GM18517 (cell line): ENCODE data around the gene ZFAND3.

Source experiments
- ATAC-seq: cut with Tn5 transposase; IDR thresholded peaks from one replicate; pipeline ENCODE4 v1.9.1; 2021; ENCODE audit warnings: mild to moderate bottlenecking, moderate library complexity; ENCODE audit not compliant: unreplicated experiment

The ZFAND3 gene

GRCh38 chr6:37798436-37799262, 20.9 kb upstream of the ZFAND3 start:
- ATAC-seq, result no peak

DNA sequence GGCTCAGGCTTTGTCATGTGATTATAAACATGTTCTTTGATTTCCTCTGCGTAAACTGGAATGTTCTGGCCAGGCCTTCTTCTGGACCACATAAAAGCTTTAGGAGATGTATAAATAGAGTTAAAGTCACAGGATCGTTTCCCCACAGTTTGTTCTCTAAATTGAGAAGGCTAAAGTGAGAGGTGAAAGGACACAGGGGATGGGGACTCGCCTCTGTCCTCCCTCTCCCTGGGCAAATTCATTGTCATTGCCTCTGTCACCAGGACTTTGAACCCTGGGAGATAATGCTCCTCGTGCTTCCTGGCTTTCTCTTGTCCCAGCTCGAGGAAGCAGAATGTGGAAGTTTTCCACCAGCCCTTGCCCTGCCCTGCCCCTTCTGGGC, 20.3 kb upstream of the ZFAND3 start:
- no peak for ATAC-seq

DNA sequence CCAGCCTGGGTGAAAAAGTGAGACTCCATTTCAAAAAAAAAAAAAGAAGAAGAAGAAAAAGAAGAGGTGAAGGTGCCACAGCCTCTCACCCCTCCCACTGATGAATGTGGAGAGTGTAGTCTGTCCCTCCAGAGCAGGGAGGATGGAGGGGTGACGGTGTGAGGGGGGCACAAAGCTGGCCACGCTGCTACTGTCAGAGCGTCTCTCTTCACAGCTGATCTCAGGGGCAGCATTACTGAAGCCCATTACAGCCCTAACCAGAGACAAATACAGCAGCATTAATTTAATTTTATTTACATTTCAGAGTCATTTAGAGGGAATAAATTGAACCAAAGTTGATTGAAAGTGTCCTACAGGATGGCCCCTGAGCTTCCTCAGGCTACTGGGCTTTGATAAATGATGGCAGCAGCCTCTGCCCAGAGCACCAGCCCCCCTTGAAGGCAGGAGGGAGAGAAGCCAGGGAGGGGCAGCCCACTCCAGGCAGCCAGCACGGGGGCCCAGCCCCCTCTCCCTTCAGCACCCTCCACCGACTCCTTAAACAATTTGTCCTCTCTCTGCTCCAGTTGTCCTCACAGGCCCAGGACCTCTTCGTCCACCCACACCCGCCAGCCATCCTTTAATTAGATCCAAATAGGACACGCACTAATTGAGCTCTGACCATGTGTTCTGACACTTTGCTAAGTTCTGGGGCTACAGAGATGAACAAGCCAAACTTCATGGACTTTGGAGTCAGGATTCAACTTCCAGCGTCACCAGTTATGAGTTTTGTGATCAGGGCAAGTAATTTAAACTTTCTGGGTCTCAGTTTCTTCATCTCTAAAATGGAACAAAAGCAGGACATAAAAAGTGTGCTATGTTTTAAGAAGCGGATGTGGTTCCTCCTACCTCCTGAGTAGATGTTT, 18.6 kb upstream of the ZFAND3 start:
- ATAC-seq, result no peak

- ATAC-seq, result no peak
Observed at GRCh38 chr6:37801605-37801940, 18.0 kb upstream of the ZFAND3 start.

GRCh38 chr6:37802810-37803209, 16.7 kb upstream of the ZFAND3 start:
- ATAC-seq, result no peak

DNA sequence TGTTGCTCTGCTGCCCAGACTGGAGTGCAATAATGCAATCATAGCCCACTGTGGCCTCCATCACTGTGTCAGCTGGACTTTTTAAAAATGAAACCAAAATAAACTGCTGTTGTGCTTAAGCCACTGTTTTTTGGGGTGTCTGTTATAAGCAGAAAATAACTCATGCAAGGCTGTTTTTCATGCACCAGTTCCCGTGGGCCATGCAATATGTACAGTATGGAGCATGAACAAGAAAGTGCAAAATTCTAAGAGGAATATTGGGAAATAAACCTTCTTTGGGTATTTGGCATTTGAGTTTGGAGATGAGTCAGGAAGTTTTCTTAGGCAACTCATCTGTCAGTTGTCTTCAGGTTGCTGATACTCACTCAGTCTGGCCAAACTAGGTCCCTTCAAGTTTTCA, 14.9 kb upstream of the ZFAND3 start:
- no peak for ATAC-seq

GRCh38 chr6:37806213-37806612, 13.3 kb upstream of the ZFAND3 start:
- ATAC-seq, result no peak

DNA sequence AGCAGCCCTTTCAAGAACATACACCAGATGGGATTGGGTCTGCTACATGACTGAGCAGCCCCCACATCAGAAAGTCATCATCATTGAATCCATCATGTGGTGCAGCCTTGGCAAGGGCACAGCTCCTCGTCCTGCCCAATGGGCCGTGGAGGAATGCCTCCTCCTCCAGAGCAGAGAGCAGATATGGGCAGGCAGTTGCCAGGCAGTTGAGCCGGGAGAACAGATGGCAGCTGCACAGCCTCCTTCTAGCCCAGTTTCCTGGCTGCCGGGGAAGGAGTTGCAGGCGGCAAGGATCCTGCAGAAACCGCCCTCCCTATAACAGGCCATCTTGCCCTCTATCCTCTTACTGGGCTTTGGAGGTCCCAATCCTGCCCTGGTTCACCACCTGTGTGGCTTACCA, 11.9 kb upstream of the ZFAND3 start:
- no peak for ATAC-seq

GRCh38 chr6:37809197-37809543, 10.4 kb upstream of the ZFAND3 start:
- no peak for ATAC-seq

GRCh38 chr6:37812841-37813240, 6.7 kb upstream of the ZFAND3 start:
- ATAC-seq, result no peak

DNA sequence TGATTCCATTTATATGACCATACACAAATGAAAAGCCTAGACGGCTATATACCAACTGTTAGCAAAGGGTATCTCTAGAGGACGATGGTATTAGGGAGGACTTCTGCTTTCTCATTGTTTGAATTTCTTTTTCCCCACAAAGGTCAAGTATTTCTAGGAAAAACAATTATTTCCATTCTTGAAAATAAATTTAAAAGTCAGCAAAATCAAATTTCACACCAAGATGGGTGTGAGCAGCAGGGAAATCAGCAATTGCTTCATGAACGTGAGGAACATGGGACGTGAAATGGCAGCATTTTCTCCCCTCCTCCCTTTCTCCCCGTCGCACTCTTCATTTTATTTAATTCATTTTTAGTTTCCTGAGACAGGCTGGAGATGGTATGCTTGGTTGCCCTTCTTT, 5.2 kb upstream of the ZFAND3 start:
- no peak for ATAC-seq

GRCh38 chr6:37816599-37817375, 2.7 kb upstream of the ZFAND3 start:
- ATAC-seq, result no peak

- peak; percentile 69 for ATAC-seq
Observed at GRCh38 chr6:37818536-37819176, 871 bp upstream of the ZFAND3 start.

GRCh38 chr6:37819802-37820717, 533 bp downstream of the ZFAND3 start:
- no peak for ATAC-seq

GRCh38 chr6:37820718-37821079, 1.2 kb downstream of the ZFAND3 start:
- ATAC-seq, result no peak

DNA sequence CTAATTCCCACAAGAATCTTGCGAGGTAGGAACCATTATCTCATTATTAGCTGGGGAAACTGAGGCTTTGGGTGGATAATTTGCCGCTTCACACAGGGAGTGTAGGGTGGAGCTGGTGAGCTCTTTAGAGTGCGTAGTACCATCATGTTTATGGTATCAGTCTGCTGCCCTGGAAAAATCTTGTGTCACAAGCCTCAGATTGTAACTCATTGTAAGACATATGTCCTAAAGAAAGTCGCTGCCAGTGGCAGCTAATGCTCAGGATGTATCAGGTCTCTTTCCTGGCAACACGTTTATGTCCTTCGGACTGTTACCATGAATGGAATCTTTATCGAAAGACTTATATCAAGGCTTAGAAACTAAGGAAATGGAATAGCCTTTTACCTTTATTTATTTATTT, 1.9 kb downstream of the ZFAND3 start:
- ATAC-seq, result no peak

DNA sequence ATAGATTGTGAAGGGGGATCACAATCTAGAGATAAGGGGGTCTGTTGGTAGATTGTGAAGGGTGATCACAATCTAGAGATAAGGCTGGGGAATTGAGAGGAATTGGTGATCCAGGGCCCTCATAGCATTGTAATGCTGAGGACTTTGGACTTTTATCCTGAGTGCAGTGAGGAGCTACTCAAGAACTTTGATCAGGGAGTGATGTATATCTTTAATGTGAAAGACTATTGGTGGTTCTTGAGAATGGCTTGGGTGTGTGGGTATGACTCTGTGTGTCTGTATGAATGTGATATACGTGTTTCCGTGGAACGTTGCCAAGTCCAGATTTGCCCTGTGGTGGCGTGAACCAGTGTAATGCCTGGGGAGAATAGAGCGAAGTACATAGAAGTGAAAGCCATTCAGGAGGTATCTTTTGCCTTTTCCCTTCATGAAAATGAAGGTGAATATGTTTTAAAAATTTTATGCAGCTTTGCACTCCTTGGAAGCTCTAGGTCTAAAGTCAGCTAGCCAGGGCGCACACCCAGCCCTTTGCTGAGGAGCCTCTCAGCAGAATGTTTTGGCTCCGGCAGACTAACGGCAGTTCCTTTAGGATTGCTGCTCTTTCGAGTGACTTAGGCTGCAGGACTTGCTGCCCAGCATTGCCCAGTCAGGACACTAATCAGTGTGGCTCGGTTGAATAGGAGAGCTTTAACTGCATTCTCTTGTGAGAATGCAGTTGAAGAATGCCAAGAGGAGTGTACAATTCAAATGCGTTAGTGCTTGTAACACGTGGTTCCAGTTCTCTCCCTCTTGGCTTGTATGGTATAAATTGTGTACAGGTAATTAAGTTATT, 3.5 kb downstream of the ZFAND3 start:
- no peak for ATAC-seq

DNA sequence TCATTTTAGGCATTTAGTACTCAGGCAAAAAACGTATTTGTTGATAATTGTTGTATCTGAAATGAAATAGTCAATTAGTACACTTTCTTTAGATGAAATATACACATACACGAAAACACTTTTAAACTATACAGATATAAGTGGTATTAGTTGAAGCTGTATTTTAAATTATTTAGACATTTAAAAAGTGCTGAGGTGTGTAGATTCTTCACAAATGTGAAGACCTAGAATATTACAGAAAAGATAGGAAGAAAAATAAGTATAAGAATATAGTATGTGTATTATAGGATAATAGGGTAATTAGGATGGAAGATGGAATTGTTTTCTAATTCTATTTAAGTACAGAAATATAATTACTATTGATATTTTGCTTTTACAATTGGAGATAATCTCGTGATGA, 4.6 kb downstream of the ZFAND3 start:
- no peak for ATAC-seq

- ATAC-seq, result no peak
Observed at GRCh38 chr6:37826188-37826587, 6.7 kb downstream of the ZFAND3 start.
